T-helper 1 cell (primary cell): ENCODE data around the gene SRXN1.

Experiments used
- DNase-seq, 5 donors: peaks; one replicate each; pipeline ENCODE4 v3.0.0-alpha.2; 2012 to 2020

Gene SRXN1

GRCh38 chr20:634148-634925 lies 18.7 kb downstream of the SRXN1 start:
- DNase-seq: no peak

DNA sequence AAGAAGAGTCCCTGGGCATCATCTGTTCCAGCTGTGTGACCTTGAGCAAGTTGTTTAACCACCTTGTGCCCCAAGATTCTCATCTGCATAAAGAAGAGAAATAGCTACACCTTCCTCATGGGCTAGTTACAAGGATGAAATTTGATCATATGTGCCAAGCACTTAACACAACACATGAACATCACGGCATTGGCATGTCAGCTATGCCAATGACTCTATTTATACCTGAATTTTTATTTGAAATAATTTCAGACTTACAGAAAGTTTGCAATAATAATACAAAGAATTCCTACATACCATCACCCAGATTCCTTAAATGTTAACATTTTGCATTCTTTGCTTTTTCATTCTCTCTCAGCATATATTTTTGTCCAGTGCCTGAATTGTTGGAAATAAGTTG lies 21.9 kb downstream of the SRXN1 start:
- DNase-seq: no peak

DNA sequence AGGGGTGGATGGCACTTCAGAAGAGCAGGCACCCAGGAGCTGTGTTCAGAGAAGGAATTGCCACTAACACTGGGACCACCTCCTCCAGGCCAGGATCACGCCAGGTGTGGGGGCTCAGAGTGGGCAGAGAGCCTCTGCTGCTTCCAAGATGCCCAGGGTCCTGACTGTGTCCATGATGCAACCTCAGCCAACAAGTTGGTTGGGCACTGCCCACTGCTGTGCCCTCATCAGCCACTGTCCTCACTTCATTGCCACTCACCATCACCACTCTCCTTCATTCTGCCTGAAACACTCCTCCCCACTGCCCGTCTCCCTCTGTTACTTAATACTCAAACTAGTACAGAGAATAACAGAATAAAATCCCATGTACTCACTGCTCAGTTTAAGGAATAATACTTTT lies 26.4 kb downstream of the SRXN1 start:
- no peak for DNase-seq

DNA sequence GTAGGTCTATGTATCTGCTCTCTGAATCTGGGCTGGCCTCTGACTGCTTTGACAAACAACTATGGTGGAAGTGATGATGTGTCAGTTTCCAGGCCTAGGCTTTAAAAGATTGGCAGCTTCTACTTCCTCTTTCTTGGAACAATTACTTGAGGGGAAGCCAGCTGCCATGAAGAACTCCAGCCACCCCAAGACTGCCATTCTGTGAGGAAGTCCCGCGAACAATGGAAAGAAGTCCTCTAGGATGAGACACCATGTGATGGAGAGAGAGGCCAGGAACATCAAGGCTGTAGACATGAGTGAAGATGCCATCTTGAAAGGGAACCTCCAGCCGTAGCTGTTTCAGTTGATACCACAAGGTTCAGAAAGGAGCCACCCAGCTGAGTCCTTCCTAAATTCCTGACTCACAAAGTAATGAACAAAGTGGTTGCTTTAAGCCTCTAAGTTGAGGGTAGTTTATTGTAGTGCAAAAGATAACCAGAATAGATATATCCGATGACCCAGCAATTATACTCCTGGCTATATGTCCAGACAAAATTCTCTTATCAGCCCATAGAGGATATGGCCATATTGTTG lies 27.6 kb downstream of the SRXN1 start:
- no peak for DNase-seq

GRCh38 chr20:623704-624103 lies 29.3 kb downstream of the SRXN1 start:
- no peak for DNase-seq

DNA sequence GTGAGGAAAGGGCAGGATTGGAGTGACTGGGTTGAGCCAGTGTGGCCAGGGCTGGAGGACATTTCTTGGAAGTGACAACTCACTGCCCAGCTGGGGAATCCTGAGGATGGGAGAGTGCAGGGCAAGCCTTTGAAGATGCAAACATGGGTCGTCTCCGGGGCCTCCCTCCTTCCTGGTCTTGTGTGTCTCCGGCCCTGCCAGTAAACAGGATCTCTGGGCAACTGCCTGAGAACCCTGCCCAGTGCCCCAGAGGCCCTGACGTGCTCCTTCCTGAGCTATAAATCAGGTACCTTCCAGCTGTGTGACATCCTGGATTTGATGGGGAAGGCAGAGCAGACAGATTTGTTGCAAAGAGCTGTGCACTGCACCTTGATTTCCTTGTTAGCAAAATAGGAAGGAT lies 30.0 kb downstream of the SRXN1 start:
- DNase-seq: no peak

DNA sequence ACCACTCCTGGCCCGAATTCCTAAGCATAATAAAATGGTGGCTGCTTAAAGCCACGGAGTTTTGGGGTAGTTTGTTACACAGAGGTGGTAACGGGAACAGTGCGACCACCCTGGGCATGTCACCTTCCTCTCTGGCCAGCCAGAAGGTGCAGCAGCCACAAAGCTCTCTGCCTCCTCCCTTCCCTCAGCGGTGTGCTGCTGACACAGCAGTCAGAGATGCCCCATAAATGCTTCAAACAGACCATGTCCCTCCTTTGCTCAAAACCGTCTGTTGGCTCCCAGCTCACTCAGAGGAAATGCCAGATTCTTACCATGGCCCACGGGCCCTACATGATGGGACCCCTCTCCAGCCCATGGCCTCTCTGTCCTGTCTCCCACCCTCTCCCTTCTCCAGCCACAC lies 30.8 kb downstream of the SRXN1 start:
- no peak for DNase-seq

- DNase-seq: no peak
These were observed 31.8 kb downstream of the SRXN1 start for GRCh38 chr20:621125-621756.

DNA sequence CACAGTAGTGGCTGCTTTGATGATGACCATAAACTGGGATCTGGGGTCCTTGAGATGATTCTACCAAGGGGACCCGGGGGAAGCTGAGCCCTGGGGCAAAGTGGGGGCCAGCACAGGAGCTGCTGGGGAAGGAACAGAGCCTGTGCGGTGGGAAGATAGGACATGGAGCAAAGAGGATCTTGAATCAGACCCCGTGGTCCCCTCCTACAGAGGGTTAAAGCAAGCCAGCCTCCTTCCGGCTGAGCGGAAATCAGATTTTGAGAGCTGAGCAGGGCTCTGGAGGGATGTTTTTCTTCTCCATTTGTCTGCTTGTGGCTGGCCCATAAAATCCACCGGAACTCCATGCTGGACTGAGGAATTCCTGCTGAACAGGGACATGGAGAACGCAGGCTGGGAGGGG lies 32.8 kb downstream of the SRXN1 start:
- no peak for DNase-seq

- no peak for DNase-seq
These were observed 34.0 kb downstream of the SRXN1 start for GRCh38 chr20:618980-619379.

DNA sequence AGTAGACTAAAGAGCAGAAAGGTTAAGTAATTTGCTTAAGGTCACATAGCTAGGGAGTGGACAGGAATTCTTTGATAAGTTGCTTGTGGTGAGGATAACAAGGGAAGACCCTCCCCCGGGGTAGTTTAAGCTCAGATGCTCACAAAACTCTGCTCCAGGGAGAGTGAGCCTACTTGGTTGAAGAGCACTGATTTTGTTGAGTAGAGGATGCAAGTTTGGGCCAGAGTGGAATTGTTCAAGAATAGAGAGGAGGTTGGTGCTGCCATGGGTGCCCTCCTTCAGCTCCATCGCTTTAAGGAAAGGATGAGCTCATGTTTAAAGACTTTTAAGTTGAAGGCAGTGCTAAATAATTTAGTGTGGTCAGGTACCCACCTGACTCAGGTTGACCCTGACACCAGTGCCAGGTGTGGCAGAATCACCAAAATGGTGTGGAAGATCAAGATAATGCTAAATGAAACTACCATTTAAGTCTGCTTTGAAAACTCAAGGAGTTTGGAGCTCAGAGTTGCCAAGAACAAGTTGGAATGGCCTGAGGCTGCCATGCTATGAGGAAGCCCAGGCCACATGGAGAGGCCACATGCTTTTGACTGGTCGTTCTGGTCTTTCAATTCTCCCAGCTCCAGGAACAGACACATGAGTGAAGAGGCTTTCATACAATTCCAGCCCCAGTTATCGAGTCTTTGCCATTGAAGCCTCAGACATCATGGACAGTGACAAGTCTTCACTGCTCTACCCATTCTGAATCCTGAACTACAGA lies 34.9 kb downstream of the SRXN1 start:
- DNase-seq: no peak

- no peak for DNase-seq
These were observed 37.5 kb downstream of the SRXN1 start for GRCh38 chr20:615514-615913.

- no peak for DNase-seq
These were observed 41.2 kb downstream of the SRXN1 start for GRCh38 chr20:611843-612185.

DNA sequence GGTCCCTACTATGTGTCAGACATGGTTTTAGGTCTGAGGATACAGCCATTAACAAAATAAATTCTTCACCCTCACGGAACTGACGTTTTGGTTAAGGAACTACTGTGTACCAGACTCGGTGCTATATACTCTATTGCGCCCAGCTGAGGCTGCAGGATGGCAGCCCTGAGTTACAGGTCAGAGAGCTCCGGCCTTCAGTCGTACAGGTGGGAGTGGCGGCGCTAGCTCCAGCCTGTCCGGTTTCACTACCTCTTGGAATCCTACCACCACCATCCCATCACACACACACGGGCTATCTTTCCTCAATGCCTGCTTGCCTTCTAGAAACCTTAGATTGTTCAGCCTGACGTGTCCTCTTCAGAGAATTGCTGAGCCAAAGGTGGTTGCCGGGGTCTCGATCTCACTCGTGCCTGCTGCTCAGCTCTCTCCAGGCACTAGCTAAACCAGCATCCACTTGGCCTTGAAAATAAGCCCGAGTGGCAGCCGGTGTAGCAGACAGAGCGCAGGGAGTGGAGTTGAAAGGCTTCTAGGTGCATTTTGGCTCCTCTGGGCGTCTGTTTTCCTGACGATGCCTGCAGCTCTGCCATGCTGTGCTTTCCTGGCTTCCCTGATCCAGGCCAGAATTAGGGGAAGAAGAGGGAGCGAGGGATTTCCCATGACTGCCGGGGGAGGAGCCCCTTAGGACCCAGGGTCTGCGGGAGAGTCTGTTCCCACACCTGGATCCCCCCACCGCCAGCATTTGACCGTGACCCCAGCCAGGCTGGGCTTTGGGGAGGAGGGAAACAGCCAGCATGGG lies 41.8 kb downstream of the SRXN1 start:
- DNase-seq: no peak

GRCh38 chr20:610130-611046 lies 42.6 kb downstream of the SRXN1 start, which contains the start of gene TCF15:
Gene TCF15, minus strand, starts transcription at chr20:610309. Its CDS starts 72 bp downstream, at chr20:610237.
- no peak for DNase-seq

- DNase-seq: no peak
These were observed 43.5 kb downstream of the SRXN1 start for GRCh38 chr20:609371-609964.

DNA sequence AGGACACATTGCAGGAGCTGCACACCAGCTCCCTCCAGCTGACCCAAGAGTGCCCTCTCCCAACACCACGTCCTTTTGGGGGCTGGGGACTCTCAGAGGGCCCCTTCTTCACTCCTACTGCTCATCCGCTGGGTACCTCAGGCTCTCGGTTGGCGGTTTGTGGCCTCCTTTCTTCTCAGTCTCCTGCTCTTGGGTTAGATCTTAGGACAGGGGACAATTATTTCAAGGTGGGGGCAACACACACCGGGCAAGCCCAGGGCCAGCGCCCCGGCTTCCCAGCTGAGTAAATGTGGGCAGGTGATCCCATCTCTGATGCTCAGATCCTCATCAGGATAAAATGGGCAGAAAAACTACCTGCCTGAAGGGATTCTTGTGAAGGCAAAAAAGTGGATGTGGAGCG lies 44.0 kb downstream of the SRXN1 start:
- DNase-seq: no peak

DNA sequence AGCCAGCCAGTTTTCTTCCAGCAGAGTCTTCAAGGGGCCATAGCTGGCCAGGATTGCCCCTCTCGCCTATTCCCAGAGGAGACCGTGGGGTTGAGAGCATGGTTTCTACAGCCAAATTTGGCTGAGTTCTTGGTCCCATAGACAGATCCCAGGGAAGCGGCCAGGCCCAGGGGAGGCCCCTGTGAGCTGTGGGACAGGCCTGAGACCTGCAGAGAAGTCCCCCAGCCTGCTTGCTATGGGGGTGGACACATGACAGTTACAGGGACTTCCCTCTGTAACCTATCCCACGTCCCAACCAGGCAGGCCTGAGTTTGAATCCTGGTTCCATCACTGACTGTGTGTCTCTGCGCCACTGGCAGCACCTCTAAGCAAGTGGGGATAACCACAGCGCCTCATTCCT lies 45.5 kb downstream of the SRXN1 start:
- no peak for DNase-seq

DNA sequence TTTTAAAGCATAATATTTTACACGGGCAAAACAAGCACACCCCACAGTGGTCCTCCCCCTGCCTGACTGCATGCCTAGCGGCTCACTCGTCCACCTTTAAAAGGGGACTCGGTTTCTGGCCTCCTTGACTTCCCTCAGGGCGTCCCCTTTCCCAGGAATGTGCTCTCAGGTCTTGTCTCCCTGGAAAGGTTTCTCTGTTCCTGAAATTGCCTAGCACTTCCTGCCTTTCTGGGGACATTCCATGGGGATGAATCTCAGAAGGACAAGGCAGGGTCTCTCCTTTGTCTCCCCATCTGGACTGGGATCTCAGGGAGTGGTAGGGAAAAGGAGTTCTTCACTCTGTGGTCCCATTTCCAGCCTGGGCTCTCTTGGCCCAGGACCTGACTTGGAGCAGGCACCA lies 47.8 kb downstream of the SRXN1 start:
- no peak for DNase-seq

GRCh38 chr20:603116-603640 lies 49.8 kb downstream of the SRXN1 start:
- no peak for DNase-seq
